ENCODE data around the gene GRXCR2. TPM values are rescaled to one million over a fixed set of nuclear protein-coding genes. Genes with fewer than 3 reads are reported as not detected.

GRXCR2 gene
- polyA plus RNA-seq, 1 donor from 2014 or later = not detected

DNA sequence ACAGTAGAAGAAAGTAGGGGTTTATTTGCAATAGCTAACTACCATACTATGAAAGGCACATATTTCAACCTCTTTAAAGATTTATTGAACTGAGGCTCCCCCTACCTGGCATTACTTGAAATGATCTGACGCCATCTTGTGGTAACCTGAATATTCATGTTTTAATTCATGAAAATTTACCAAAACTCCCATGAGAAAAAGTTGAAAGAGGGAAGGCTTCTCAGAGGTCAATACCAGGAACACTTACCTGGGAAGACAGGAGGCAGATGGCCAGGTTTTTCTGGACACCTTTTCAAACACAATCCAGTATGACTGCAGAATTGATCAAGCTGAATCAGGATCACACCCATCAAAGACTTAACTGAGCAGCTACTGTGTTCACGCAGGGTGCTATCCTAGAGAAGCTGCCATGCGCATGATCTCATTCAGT lies 47.0 kb downstream of the GRXCR2 start:
- no peak overlapping the region for H3K4me2 ChIP-seq (ENCODE audit: low read length)
- no peak overlapping the region for H3K4me3 ChIP-seq (ENCODE audit: low read length)
- H2AFZ ChIP-seq (ENCODE audit: low read depth, low read length) = no peak overlapping the region
- TF ChIP-seq, protein P1, sequence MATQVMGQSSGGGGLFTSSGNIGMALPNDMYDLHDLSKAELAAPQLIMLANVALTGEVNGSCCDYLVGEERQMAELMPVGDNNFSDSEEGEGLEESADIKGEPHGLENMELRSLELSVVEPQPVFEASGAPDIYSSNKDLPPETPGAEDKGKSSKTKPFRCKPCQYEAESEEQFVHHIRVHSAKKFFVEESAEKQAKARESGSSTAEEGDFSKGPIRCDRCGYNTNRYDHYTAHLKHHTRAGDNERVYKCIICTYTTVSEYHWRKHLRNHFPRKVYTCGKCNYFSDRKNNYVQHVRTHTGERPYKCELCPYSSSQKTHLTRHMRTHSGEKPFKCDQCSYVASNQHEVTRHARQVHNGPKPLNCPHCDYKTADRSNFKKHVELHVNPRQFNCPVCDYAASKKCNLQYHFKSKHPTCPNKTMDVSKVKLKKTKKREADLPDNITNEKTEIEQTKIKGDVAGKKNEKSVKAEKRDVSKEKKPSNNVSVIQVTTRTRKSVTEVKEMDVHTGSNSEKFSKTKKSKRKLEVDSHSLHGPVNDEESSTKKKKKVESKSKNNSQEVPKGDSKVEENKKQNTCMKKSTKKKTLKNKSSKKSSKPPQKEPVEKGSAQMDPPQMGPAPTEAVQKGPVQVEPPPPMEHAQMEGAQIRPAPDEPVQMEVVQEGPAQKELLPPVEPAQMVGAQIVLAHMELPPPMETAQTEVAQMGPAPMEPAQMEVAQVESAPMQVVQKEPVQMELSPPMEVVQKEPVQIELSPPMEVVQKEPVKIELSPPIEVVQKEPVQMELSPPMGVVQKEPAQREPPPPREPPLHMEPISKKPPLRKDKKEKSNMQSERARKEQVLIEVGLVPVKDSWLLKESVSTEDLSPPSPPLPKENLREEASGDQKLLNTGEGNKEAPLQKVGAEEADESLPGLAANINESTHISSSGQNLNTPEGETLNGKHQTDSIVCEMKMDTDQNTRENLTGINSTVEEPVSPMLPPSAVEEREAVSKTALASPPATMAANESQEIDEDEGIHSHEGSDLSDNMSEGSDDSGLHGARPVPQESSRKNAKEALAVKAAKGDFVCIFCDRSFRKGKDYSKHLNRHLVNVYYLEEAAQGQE (IDR thresholded peaks at IDR 0.05; ENCODE audit: borderline replicate concordance) = no peak
- TF ChIP-seq, protein P2, sequence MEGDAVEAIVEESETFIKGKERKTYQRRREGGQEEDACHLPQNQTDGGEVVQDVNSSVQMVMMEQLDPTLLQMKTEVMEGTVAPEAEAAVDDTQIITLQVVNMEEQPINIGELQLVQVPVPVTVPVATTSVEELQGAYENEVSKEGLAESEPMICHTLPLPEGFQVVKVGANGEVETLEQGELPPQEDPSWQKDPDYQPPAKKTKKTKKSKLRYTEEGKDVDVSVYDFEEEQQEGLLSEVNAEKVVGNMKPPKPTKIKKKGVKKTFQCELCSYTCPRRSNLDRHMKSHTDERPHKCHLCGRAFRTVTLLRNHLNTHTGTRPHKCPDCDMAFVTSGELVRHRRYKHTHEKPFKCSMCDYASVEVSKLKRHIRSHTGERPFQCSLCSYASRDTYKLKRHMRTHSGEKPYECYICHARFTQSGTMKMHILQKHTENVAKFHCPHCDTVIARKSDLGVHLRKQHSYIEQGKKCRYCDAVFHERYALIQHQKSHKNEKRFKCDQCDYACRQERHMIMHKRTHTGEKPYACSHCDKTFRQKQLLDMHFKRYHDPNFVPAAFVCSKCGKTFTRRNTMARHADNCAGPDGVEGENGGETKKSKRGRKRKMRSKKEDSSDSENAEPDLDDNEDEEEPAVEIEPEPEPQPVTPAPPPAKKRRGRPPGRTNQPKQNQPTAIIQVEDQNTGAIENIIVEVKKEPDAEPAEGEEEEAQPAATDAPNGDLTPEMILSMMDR (IDR thresholded peaks at IDR 0.05; ENCODE audit: poor library complexity, severe bottlenecking) = peak; percentile 87
- TF ChIP-seq EP300 (conservative IDR thresholded peaks at IDR 0.05; ENCODE audit: poor library complexity, severe bottlenecking) (no peak), POLR2AphosphoS5 (IDR thresholded peaks at IDR 0.05) (no peak), MXI1 (conservative IDR thresholded peaks at IDR 0.05; ENCODE audit: poor library complexity, severe bottlenecking) (no peak), RAD21 (conservative IDR thresholded peaks at IDR 0.05) (peak; percentile 81), EZH2 (IDR thresholded peaks at IDR 0.05; ENCODE audit: borderline replicate concordance, insufficient read depth, low read length, poor library complexity, severe bottlenecking) (no peak), TAF1 (IDR thresholded peaks at IDR 0.05; ENCODE audit: low read depth) (no peak), SMC3 (conservative IDR thresholded peaks at IDR 0.05; ENCODE audit: poor library complexity) (peak; percentile 79)
- no peaks in the 10 kb centered on the region for H3K9me2 ChIP-seq (ENCODE audit: insufficient read depth, low read length)
- H3K9ac ChIP-seq (ENCODE audit: low read length) = no peak overlapping the region
- H3K36me3 ChIP-seq (ENCODE audit: insufficient read depth, low read length) = no peaks in the 10 kb centered on the region
- H3F3A ChIP-seq (ENCODE audit: insufficient read depth, low read length, poor library complexity, severe bottlenecking) = no peaks in the 10 kb centered on the region
- no peaks in the 10 kb centered on the region for H3K79me2 ChIP-seq (replicated peaks; ENCODE audit: insufficient read depth, low read length)
- H3K9me3 ChIP-seq (ENCODE audit: low read length) = no peaks in the 10 kb centered on the region
- no peak overlapping the region for H3K27ac ChIP-seq (ENCODE audit: low read length)
- no peaks in the 10 kb centered on the region for H4K20me1 ChIP-seq (ENCODE audit: insufficient read depth)
- no peaks in the 10 kb centered on the region for H3K27me3 ChIP-seq (ENCODE audit: insufficient read depth, low read depth, low read length)

DNA sequence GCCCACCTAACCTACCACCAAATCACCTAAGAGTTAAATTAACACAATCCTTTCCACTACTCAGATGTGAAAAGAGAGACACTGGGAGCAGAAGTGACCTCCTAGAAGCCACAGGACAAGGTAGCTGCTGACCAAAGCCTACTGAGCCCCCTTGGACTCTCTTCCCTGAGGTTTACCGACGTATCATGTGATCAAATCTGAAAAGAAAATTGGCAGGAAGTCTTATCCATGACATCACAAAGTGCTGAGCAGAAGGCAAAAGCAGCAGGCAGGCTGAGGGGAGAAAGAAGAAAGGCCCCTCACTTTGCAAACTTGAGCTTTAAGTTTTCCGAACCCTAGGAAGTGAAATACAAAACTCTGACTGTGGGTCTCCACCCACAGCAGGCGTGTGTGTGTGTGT lies 48.8 kb downstream of the GRXCR2 start:
- Histone ChIP-seq H3K36me3 (ENCODE audit: insufficient read depth, low read length) (no peaks in the 10 kb centered on the region), H4K20me1 (ENCODE audit: insufficient read depth) (no peaks in the 10 kb centered on the region), H3F3A (ENCODE audit: insufficient read depth, low read length, poor library complexity, severe bottlenecking) (no peaks in the 10 kb centered on the region), H2AFZ (ENCODE audit: low read depth, low read length) (no peak overlapping the region), H3K9me3 (ENCODE audit: low read length) (no peaks in the 10 kb centered on the region), H3K4me3 (ENCODE audit: low read length) (no peak overlapping the region), H3K4me2 (ENCODE audit: low read length) (no peak overlapping the region), H3K79me2 (replicated peaks; ENCODE audit: insufficient read depth, low read length) (no peaks in the 10 kb centered on the region), H3K9me2 (ENCODE audit: insufficient read depth, low read length) (no peaks in the 10 kb centered on the region), H3K9ac (ENCODE audit: low read length) (no peak overlapping the region), H3K27ac (ENCODE audit: low read length) (no peak overlapping the region), H3K27me3 (ENCODE audit: insufficient read depth, low read depth, low read length) (no peaks in the 10 kb centered on the region)
- TF ChIP-seq POLR2AphosphoS5 (IDR thresholded peaks at IDR 0.05) = no peak
- no peak for TF ChIP-seq RAD21 (conservative IDR thresholded peaks at IDR 0.05)
- no peak for TF ChIP-seq MXI1 (conservative IDR thresholded peaks at IDR 0.05; ENCODE audit: poor library complexity, severe bottlenecking)
- TF ChIP-seq, protein P1 (IDR thresholded peaks at IDR 0.05; ENCODE audit: borderline replicate concordance) = no peak
- no peak for TF ChIP-seq EZH2 (IDR thresholded peaks at IDR 0.05; ENCODE audit: borderline replicate concordance, insufficient read depth, low read length, poor library complexity, severe bottlenecking)
- no peak for TF ChIP-seq TAF1 (IDR thresholded peaks at IDR 0.05; ENCODE audit: low read depth)
- TF ChIP-seq SMC3 (conservative IDR thresholded peaks at IDR 0.05; ENCODE audit: poor library complexity) = no peak
- no peak for TF ChIP-seq EP300 (conservative IDR thresholded peaks at IDR 0.05; ENCODE audit: poor library complexity, severe bottlenecking)
- TF ChIP-seq, protein P2 (IDR thresholded peaks at IDR 0.05; ENCODE audit: poor library complexity, severe bottlenecking) = no peak

Measured in neural cell (in vitro differentiated cells).